Gastroesophageal sphincter (tissue), 3 donors: ENCODE measurements around the gene SLC39A11.
"Not testable (repeated sequence)": the region's sequence is repeated elsewhere in the genome, so short reads cannot be mapped to it uniquely, and the experiment has no call there.

ENCODE experiments used
- EP300 ChIP-seq: sonication (generic); formaldehyde crosslinking; IDR thresholded peaks from one replicate; pipeline ENCODE4 v1.6.1; 2017; ENCODE audit warnings: antibody characterized with exemption, mild to moderate bottlenecking
- POLR2A ChIP-seq, 2 donors: fragments of 450-650 bp; IDR thresholded peaks; one replicate each; pipeline ENCODE4 v1.6.1; 2017; ENCODE audit warnings: antibody characterized with exemption in 2 of 2, mild to moderate bottlenecking in 2 of 2, moderate library complexity in 1 of 2
- POLR2AphosphoS5 ChIP-seq: sonication (generic); formaldehyde crosslinking; IDR thresholded peaks from one replicate; pipeline ENCODE4 v1.6.1; 2017; ENCODE audit warnings: antibody characterized with exemption
- TF ChIP-seq, protein P1 (sequence below), 4 experiments: fragments of 200-600 bp in 2 of 4; fragments of 450-650 bp in 2 of 4; sonication (generic) in 1 of 4; IDR thresholded peaks; one replicate each; pipeline ENCODE4 v1.5.1; 2017 to 2019; ENCODE audit warnings: antibody characterized with exemption in 4 of 4, mild to moderate bottlenecking in 2 of 4, moderate library complexity in 2 of 4

DNA sequence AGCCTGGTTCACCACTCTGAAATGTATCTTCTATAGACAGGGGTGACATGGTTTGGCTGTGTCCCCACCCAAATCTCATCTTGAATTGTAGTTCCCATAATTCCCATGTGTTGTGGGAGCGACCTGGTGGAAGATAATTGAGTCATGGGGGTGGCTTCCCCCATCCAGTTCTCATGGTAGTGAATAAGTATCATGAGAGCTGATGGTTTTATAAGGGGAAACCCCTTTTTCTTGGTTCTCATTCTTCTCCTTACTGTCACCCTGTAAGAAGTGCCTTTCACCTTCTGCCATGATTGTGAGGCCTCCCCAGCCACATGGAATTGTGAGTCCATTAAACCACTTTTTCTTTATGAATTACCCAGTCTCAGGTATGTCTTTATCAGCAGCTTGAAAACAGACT is 319.3 kb downstream of the SLC39A11 start:
- not testable (repeated sequence) for TF ChIP-seq POLR2AphosphoS5; POLR2A (IDR thresholded peaks at IDR 0.05); EP300
- TF ChIP-seq, protein P1, sequence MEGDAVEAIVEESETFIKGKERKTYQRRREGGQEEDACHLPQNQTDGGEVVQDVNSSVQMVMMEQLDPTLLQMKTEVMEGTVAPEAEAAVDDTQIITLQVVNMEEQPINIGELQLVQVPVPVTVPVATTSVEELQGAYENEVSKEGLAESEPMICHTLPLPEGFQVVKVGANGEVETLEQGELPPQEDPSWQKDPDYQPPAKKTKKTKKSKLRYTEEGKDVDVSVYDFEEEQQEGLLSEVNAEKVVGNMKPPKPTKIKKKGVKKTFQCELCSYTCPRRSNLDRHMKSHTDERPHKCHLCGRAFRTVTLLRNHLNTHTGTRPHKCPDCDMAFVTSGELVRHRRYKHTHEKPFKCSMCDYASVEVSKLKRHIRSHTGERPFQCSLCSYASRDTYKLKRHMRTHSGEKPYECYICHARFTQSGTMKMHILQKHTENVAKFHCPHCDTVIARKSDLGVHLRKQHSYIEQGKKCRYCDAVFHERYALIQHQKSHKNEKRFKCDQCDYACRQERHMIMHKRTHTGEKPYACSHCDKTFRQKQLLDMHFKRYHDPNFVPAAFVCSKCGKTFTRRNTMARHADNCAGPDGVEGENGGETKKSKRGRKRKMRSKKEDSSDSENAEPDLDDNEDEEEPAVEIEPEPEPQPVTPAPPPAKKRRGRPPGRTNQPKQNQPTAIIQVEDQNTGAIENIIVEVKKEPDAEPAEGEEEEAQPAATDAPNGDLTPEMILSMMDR (IDR thresholded peaks at IDR 0.05): not testable (repeated sequence)
